GM12874 (cell line): ENCODE data around the gene PBX1.

Experiments
- CTCF ChIP-seq: IDR thresholded peaks from 2 replicates; pipeline ENCODE4 v1.5.1; 2011; ENCODE audit warnings: low read depth, mild to moderate bottlenecking, control low read depth, low read length, moderate library complexity; ENCODE audit not compliant: insufficient read depth

PBX1 gene

GRCh38 chr1:164565357-164565756 is 6.4 kb downstream of the PBX1 start:
- no peak for TF ChIP-seq CTCF

- no peak for TF ChIP-seq CTCF
Observed at GRCh38 chr1:164567774-164568173, 8.8 kb downstream of the PBX1 start.

- TF ChIP-seq CTCF: no peak
Observed at GRCh38 chr1:164569241-164569640, 10.3 kb downstream of the PBX1 start.

GRCh38 chr1:164569866-164570265 is 10.9 kb downstream of the PBX1 start:
- no peak for TF ChIP-seq CTCF

GRCh38 chr1:164571333-164571732 is 12.3 kb downstream of the PBX1 start:
- TF ChIP-seq CTCF: no peak

GRCh38 chr1:164575356-164575886 is 16.4 kb downstream of the PBX1 start:
- TF ChIP-seq CTCF: no peak

- TF ChIP-seq CTCF: no peak
Observed at GRCh38 chr1:164576291-164577271, 17.6 kb downstream of the PBX1 start.
